ENCODE measurements around the gene CDKN2C.
"Not testable (repeated sequence)": the region's sequence is repeated elsewhere in the genome, so short reads cannot be mapped to it uniquely, and the experiment has no call there.

The CDKN2C gene

DNA sequence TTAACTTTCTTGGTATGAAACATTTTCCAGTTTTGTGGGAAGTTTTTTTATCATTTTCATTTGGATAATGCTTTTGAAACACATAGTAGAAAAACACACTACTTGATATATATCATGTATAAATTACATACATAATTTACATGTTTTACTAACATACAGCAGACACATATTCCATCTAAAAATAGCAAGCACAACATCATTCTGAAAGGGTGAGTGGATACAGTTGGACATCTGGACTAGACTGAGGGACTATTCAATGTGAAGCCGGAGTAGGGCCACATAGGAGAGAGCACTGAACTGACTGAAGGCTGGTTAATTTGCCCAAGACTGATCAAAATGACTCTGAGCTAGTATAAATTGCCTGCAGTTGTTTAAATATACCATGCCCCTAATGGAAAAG, 11.7 kb downstream of the CDKN2C start:
- no peak for DNase-seq

DNA sequence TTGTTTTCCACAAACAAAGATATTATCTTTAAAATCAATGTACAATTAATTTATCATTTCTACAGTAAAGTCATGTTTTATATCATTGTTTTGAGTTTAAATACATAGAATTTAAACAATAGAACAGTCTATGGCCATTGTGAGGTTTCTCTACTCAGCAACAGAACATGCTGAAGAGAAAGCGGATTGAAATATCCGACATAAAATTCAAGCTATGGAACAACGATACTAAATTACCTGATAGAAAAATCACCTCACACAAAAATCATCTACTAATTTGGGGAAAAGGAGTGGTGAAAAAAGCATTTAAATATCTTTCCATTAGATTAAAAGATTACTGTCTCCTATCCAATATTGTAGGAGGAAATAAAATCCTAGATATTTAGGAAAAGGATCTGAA, 12.6 kb downstream of the CDKN2C start:
- no peak for DNase-seq

DNA sequence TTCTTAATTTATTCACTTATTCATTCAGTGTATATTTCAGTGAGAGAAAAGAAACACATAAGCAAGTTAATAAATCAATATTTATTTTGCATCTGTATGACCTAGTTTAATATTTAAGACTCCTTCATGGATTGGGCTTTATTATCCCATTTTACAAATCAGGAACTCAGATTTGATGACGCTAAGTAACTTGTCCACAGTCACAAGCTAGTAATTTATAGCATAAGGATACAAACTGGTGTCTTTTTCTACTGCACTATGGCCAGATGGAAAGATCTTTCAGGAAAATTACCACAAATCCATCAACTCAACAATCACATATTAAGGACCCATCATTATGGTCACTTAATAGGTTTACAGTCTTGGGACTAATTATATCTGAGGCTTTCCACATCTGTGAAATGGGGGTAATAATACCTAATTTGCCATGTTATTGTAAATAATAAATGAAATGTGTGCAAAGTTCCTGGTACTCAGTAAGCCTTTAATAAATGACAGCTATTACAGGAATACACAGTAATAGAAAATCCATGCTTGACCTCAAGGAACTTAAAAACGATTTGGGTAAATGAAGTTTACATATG, 13.3 kb downstream of the CDKN2C start:
- DNase-seq, result no peak

- DNase-seq, result peak; percentile 56
These were observed 15.0 kb downstream of the CDKN2C start for GRCh38 chr1:50985094-50985493.

DNA sequence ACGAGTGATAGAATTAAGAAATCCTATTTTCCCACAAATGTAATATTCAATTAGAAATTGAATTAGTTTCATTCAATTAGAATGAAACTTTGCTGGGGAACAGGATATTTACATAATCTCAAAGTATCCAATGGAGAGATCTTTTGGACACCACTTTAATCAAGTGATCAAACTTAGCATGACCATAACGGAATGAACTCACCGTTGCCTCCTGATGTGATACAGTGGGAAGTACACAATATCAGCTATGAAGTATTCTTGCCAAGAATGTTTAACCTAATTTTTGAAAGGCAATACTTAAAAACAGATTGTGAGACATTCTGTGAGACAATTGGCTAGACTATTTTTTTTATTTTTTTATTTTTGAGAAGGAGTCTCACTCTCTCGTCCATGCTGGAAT, 16.6 kb downstream of the CDKN2C start:
- no peak for DNase-seq

GRCh38 chr1:50989694-50990093, 19.6 kb downstream of the CDKN2C start:
- no peak for DNase-seq

DNA sequence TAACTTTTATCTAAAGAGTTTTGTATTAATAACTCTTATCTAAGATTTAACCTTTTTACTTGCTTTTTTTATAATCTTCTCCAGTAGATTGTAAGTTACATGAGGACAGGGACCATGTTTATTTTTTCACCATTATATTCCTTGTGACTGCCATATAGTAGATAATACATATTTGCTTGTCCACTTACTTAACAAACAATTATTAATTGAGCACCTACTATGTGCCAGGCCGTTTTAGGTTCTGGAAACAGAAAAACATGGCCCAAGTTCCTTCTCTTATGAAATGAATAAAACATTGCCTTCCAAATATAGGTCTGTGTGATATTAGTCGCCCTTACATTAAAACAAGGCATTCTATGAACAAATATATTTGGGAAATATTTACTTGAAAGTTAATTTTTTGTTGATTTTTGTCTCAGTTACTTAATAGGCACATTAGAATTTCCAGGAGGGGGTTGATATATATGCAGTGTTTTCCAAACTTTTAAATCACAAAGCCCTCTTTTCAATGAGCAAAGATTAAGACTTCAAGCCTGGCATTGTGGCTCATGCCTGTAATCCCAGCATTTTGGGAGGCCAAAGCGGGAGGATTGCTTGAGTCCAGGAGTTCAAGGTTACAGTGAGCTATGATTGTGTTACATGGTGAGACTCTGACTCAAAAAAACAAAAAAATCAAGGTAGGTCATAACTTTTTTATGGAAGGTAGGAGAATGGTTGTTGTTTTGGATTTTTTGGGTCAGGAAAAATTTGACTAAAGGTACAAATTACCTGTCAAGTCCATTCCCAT, 22.7 kb downstream of the CDKN2C start:
- no peak for DNase-seq

GRCh38 chr1:50993645-50994044, 23.6 kb downstream of the CDKN2C start:
- DNase-seq, result no peak

DNA sequence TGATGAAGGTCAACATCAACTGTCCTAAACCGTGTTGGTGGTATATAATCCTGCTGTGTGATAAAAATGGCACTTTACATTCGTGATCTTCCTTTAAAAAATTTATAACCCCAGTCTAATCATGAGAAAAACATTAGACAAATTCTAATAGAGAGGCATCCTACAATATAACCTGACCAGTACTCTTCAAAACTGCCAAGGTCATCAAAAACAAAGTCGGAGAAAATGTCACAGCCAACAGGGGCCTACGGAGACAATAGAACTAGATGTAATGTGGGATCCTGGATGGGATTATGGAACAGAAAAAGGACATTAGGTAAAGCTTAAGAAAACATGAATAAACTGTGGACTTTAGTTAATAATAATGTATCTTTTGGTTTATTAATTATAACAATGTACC, 25.0 kb downstream of the CDKN2C start:
- no peak for DNase-seq

DNA sequence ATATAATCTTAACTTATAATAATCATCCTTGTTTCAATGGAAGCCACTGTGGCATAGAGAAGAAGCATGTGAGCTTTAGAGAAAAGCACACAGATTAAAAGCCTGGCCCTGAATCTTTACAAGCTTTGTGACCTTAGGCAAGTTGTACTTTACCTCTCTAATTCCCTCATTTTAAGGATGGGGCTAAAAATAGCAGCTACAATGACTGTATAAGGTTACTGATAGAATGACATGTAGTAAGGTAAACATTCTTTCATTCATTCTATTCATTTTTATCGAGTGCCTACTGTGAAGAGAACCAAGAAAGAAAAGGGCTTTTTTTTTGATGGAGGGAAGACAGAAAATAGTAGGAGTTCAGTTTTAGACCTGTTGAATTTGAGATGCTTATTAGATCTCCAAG, 25.6 kb downstream of the CDKN2C start:
- no peak for DNase-seq

DNA sequence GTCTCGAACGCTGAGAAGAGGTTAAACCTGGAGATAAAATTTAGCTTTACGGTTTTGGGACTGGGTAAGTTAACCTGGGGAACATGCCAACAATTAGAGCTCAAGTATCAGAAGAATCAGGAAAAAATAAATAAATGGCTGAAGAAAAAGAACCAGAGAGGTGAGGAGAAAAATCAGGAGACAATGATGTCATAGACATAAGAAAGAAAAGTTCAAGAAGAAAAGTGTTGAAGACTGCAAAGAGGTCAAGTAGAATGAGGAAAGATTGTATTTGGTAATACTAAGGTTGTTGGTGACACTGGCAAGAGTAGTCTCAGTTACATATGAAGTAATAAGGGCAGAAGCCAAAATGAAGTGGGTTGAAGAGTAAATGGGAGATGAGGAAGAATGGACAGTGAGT, 26.0 kb downstream of the CDKN2C start:
- no peak for DNase-seq

- DNase-seq, result not testable (repeated sequence)
These were observed 29.3 kb downstream of the CDKN2C start for GRCh38 chr1:50999375-50999774.

DNA sequence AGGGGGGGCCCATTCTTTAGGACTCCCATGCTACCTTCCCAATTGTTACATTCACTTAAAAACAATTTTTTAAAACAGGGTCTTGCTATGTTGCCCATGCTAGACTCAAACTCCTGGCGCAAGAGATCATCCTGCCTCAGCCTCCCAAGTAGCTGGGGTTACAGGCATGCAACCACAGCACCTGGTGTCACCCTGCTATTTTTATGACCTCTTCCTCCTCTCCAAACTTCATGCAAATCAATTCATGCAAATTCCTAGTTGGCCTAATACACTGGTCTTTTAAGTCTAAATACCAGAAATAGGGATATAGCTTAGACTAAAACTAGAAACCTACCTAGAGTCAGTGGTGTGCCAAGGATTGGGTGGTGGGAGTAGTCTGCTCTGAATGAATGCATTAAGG, 30.1 kb downstream of the CDKN2C start:
- no peak for DNase-seq

GRCh38 chr1:51000651-51001050, 30.6 kb downstream of the CDKN2C start:
- no peak for DNase-seq

GRCh38 chr1:51002516-51002915, 32.5 kb downstream of the CDKN2C start:
- no peak for DNase-seq

- not testable (repeated sequence) for DNase-seq
These were observed 35.5 kb downstream of the CDKN2C start for GRCh38 chr1:51005549-51005948.

- DNase-seq, result no peak
These were observed 39.3 kb downstream of the CDKN2C start for GRCh38 chr1:51009381-51009780.

DNA sequence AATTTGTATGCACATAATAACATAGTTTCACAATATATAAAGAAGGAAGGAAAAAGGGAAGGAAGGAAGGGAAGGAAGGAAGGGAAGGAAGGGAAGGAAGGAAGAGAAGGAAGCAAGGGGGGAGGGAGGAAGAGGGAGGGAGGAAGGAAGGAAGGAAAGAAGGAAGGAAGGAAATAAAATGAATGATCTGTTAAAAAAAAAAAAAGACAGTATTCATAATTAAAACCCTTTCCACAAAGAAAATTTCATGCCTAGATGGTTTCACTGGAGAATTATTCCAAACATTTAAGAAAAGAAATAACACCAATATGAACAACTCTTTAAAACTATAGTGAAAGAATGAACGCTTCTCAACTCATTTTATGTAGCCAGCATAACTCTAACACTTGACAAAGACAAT, 44.8 kb downstream of the CDKN2C start:
- no peak for DNase-seq

GRCh38 chr1:51019811-51020210, 49.8 kb downstream of the CDKN2C start:
- DNase-seq, result no peak

Measured in NCI-H226 (cell line).